CD14-positive monocyte (primary cell): ENCODE measurements around the gene ARHGAP40. TPM values are rescaled to one million over a fixed set of nuclear protein-coding genes. Genes with fewer than 3 reads are reported as not detected.

Experiments
- DNase-seq, 3 donors: peaks; one replicate each; pipeline ENCODE4 v3.0.0-alpha.2; 2011 to 2022
- H2AFZ ChIP-seq: 2 replicates; pipeline ENCODE4 v1.6.0; 2012; ENCODE audit warnings: mild to moderate bottlenecking, low read depth, low read length, inconsistent platforms; ENCODE audit not compliant: insufficient read depth, poor library complexity, severe bottlenecking
- H3K27ac ChIP-seq, 2 donors: 1 replicate in 1 of 2; 2 replicates in 1 of 2; pipeline ENCODE4 v1.5.1; 2012 to 2013; ENCODE audit warnings: low read length in 2 of 2, control low read depth in 1 of 2, inconsistent platforms in 1 of 2, low read depth in 1 of 2, mild to moderate bottlenecking in 1 of 2
- H3K27me3 ChIP-seq, 2 donors: one replicate each; pipeline versions ENCODE4 v1.6.0 to v1.6.1; 2011 to 2013; ENCODE audit warnings: low read length in 2 of 2; ENCODE audit not compliant: control insufficient read depth in 2 of 2, insufficient read depth in 2 of 2
- H3K36me3 ChIP-seq, 2 donors: replicated peaks in 1 of 2; 1 replicate in 1 of 2; 2 replicates in 1 of 2; pipeline versions ENCODE4 v1.5.1 to v1.6.1; 2012 to 2013; ENCODE audit warnings: low read length in 2 of 2, control low read depth in 1 of 2, inconsistent platforms in 1 of 2, mild to moderate bottlenecking in 1 of 2; ENCODE audit not compliant: insufficient read depth in 2 of 2, control insufficient read depth in 1 of 2
- H3K4me1 ChIP-seq, 2 donors: 1 replicate in 1 of 2; 2 replicates in 1 of 2; pipeline versions ENCODE4 v1.5.1 to v1.6.1; 2012 to 2013; ENCODE audit warnings: low read length in 2 of 2, control low read depth in 1 of 2, inconsistent platforms in 1 of 2, mild to moderate bottlenecking in 1 of 2, moderate library complexity in 1 of 2; ENCODE audit not compliant: insufficient read depth in 2 of 2, control insufficient read depth in 1 of 2
- H3K4me2 ChIP-seq: replicated peaks from 2 replicates; pipeline ENCODE3; 2012; ENCODE audit warnings: low read length, moderate library complexity, mild to moderate bottlenecking; ENCODE audit not compliant: poor library complexity, severe bottlenecking; ENCODE audit errors: extremely low read depth
- H3K4me3 ChIP-seq, 3 experiments: fragments of 200-600 bp in 1 of 3; sonication (generic) in 1 of 3; replicated peaks in 1 of 3; 1 replicate in 2 of 3; 2 replicates in 1 of 3; pipeline ENCODE4 v1.5.1; 2011 to 2013; ENCODE audit warnings: low read length in 3 of 3, mild to moderate bottlenecking in 3 of 3, control low read depth in 2 of 3, low read depth in 2 of 3, inconsistent platforms in 1 of 3, moderate library complexity in 1 of 3
- H3K79me2 ChIP-seq: 2 replicates; pipeline ENCODE4 v1.6.0; 2012; ENCODE audit warnings: mild to moderate bottlenecking, control low read depth, inconsistent platforms, low read length, moderate library complexity; ENCODE audit not compliant: insufficient read depth
- H3K9ac ChIP-seq: 2 replicates; pipeline ENCODE4 v1.6.0; 2017; ENCODE audit warnings: low read length, mild to moderate bottlenecking; ENCODE audit not compliant: insufficient read depth, poor library complexity, severe bottlenecking
- H3K9me3 ChIP-seq, 2 donors: replicated peaks in 1 of 2; 1 replicate in 1 of 2; 2 replicates in 1 of 2; pipeline versions ENCODE4 v1.5.1 to v1.6.1; 2012 to 2013; ENCODE audit warnings: low read length in 2 of 2, control low read depth in 1 of 2; ENCODE audit not compliant: control insufficient read depth in 1 of 2, insufficient read depth in 1 of 2
- H4K20me1 ChIP-seq: 2 replicates; pipeline ENCODE4 v1.6.0; 2012; ENCODE audit warnings: mild to moderate bottlenecking, low read length, control low read depth, moderate library complexity; ENCODE audit not compliant: insufficient read depth
- H3K27ac Mint-ChIP-seq, 7 donors: one replicate each; pipeline ENCODE4 v1.8.0; 2020; ENCODE audit warnings: mild to moderate bottlenecking in 7 of 7, mixed read lengths in 7 of 7, moderate library complexity in 6 of 7, inconsistent platforms in 2 of 7
- H3K27me3 Mint-ChIP-seq, 3 donors: one replicate each; pipeline ENCODE4 v1.8.0; 2021 to 2022; ENCODE audit warnings: low read depth in 3 of 3, mild to moderate bottlenecking in 3 of 3, mixed read lengths in 3 of 3, moderate library complexity in 3 of 3, inconsistent platforms in 1 of 3
- H3K36me3 Mint-ChIP-seq, 2 donors: one replicate each; pipeline ENCODE4 v1.8.0; 2020; ENCODE audit warnings: mixed read lengths in 2 of 2, inconsistent platforms in 1 of 2, mild to moderate bottlenecking in 1 of 2
- H3K4me1 Mint-ChIP-seq: one replicate; pipeline ENCODE4 v1.8.0; 2020; ENCODE audit warnings: mild to moderate bottlenecking, mixed read lengths
- H3K4me3 Mint-ChIP-seq, 2 donors: one replicate each; pipeline ENCODE4 v1.8.0; 2020; ENCODE audit warnings: mild to moderate bottlenecking in 2 of 2, mixed read lengths in 2 of 2, moderate library complexity in 1 of 2
- H3K9me3 Mint-ChIP-seq, 7 donors: one replicate each; pipeline ENCODE4 v1.8.0; 2020 to 2022; ENCODE audit warnings: mixed read lengths in 7 of 7, mild to moderate bottlenecking in 6 of 7, moderate library complexity in 6 of 7, inconsistent platforms in 2 of 7
- WGBS: methylation state at CpG from one replicate; pipeline ENCODE4 v1.1.5; 2013; ENCODE audit warnings: missing lambda C conversion rate; ENCODE audit not compliant: insufficient coverage; 5-methylcytosine and 5-hydroxymethylcytosine counted together
- intact Hi-C, 2 donors: fragments of 100-400 bp; cut with micrococcal nuclease; formaldehyde crosslinking; loops; one replicate each; pipeline versions ENCODE4 v1.15.0 to v1.15.1; 2023
- polyA plus RNA-seq, 3 donors: library from polyadenylated mRNA; depleted of rRNA in 1 of 3; unstranded in 2 of 3; stranded (reverse) in 1 of 3; fragments of 300-500 nt in 2 of 3; fragments of >200 nt in 1 of 3; fragmentation: Illumina TruSeq in 2 of 3; gene quantifications; 1 replicate in 2 of 3; 2 replicates in 1 of 3; pipeline ENCODE4 v1.2.3, GENCODE V29; 2012 to 2021
- TF ChIP-seq, protein P1 (sequence below): fragments of 200-600 bp; IDR thresholded peaks from one replicate; pipeline ENCODE4 v1.8.0; 2022; ENCODE audit warnings: antibody characterized with exemption, mild to moderate bottlenecking

Gene ARHGAP40
- polyA plus RNA-seq, 3 donors: not detected

DNA sequence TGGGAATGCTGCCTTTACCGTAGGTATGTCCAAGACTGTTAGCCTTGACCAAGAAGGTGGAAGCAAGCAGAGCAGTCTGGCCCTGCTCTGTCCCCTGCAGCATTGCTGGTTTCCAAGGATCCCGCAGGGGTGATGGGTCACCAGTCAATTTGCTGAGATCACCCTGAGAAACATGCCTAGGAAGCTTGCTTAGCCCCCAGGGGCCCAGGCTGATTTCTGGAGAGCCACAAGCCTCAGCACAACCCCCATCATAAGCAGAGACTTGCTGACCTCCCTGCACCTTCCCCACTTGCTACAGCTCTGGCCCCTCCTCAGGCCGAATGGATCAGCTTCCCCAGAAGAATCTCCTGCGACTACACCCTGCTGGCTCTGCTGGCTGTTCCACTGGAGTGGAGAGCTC, 21.5 kb downstream of the ARHGAP40 start:
- Mint-ChIP-seq H3K36me3 (no peaks in the 10 kb centered on the region), H3K27me3 (peaks cover 13 to 20% (median 16%) of the 10 kb centered on the region in 3 donors), H3K9me3 (peaks cover 2 to 10% (median 3%) of the 10 kb centered on the region in 7 donors), H3K4me1 (no peaks in the 10 kb centered on the region), H3K4me3 (no peak overlapping the region), H3K27ac (no peak overlapping the region)
- intact Hi-C loops: no loop called here
- no peaks in the 10 kb centered on the region for H3K36me3 ChIP-seq
- H3K27me3 ChIP-seq: peaks cover 3 to 13% of the 10 kb centered on the region in 2 donors
- no peak for DNase-seq
- no peak overlapping the region for H3K9ac ChIP-seq
- no peak overlapping the region for H3K4me3 ChIP-seq
- TF ChIP-seq, protein P1, sequence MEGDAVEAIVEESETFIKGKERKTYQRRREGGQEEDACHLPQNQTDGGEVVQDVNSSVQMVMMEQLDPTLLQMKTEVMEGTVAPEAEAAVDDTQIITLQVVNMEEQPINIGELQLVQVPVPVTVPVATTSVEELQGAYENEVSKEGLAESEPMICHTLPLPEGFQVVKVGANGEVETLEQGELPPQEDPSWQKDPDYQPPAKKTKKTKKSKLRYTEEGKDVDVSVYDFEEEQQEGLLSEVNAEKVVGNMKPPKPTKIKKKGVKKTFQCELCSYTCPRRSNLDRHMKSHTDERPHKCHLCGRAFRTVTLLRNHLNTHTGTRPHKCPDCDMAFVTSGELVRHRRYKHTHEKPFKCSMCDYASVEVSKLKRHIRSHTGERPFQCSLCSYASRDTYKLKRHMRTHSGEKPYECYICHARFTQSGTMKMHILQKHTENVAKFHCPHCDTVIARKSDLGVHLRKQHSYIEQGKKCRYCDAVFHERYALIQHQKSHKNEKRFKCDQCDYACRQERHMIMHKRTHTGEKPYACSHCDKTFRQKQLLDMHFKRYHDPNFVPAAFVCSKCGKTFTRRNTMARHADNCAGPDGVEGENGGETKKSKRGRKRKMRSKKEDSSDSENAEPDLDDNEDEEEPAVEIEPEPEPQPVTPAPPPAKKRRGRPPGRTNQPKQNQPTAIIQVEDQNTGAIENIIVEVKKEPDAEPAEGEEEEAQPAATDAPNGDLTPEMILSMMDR: no peak
- no peak overlapping the region for H2AFZ ChIP-seq
- H4K20me1 ChIP-seq: no peaks in the 10 kb centered on the region
- H3K4me1 ChIP-seq: no peaks in the 10 kb centered on the region
- H3K4me2 ChIP-seq: no peak overlapping the region
- 81% methylated on average over 3 of the region's 4 CpGs for WGBS
- no peaks in the 10 kb centered on the region for H3K79me2 ChIP-seq
- H3K9me3 ChIP-seq: no peaks in the 10 kb centered on the region
- no peak overlapping the region for H3K27ac ChIP-seq

DNA sequence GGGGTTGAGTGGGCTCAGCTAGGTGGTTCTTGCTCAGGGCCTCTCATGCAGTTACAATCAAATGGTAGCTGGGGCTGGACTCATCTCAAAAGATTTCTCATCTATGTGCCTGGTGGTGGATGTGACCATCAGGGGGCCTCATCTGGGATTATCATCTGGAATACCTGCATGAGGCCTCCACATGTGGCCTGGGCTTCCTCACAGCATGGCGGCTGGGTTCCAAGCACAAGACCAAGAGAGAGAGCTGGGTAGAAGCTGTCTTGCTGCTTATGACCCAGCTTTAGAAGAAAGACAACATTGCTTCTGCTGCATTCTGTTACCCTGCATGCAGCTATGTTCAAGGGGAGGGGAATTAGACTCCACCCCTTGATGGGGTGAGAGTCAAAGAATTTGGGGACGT, 22.5 kb downstream of the ARHGAP40 start:
- intact Hi-C loops: no loop called here
- no peak overlapping the region for H2AFZ ChIP-seq
- Mint-ChIP-seq H3K27me3 (peaks cover 13 to 18% (median 15%) of the 10 kb centered on the region in 3 donors), H3K27ac (no peak overlapping the region), H3K4me1 (no peaks in the 10 kb centered on the region), H3K4me3 (no peak overlapping the region), H3K9me3 (peaks cover under 1 to 10% (median 3%) of the 10 kb centered on the region in 7 donors), H3K36me3 (no peaks in the 10 kb centered on the region)
- H3K9ac ChIP-seq: no peak overlapping the region
- peaks cover 3 to 13% of the 10 kb centered on the region in 2 donors for H3K27me3 ChIP-seq
- TF ChIP-seq, protein P1: no peak
- H4K20me1 ChIP-seq: no peaks in the 10 kb centered on the region
- WGBS: 100% methylated on average over 1 of the region's 2 CpGs
- no peaks in the 10 kb centered on the region for H3K9me3 ChIP-seq
- no peaks in the 10 kb centered on the region for H3K79me2 ChIP-seq
- no peak for DNase-seq
- no peaks in the 10 kb centered on the region for H3K36me3 ChIP-seq
- H3K4me3 ChIP-seq: no peak overlapping the region
- no peak overlapping the region for H3K4me2 ChIP-seq
- no peaks in the 10 kb centered on the region for H3K4me1 ChIP-seq
- H3K27ac ChIP-seq: no peak overlapping the region
